IPS-15b (cell line): ENCODE results near the gene SNX9.
"Not testable (repeated sequence)": the region's sequence is repeated elsewhere in the genome, so short reads cannot be mapped to it uniquely, and the experiment has no call there.

ENCODE experiments used
- H3K27me3 ChIP-seq: one replicate; pipeline ENCODE4 v1.6.1; 2013; ENCODE audit warnings: low read length; ENCODE audit not compliant: control insufficient read depth, insufficient read depth
- H3K36me3 ChIP-seq: one replicate; pipeline ENCODE4 v1.6.1; 2013; ENCODE audit warnings: low read length; ENCODE audit not compliant: control insufficient read depth, insufficient read depth
- H3K4me1 ChIP-seq: one replicate; pipeline ENCODE4 v1.6.1; 2013; ENCODE audit warnings: mild to moderate bottlenecking, low read length; ENCODE audit not compliant: control insufficient read depth, insufficient read depth
- H3K4me3 ChIP-seq: one replicate; pipeline ENCODE4 v1.5.1; 2013; ENCODE audit warnings: low read depth, low read length
- H3K9ac ChIP-seq: one replicate; pipeline ENCODE4 v1.6.1; 2013; ENCODE audit warnings: low read depth, mild to moderate bottlenecking, low read length
- H3K9me3 ChIP-seq: one replicate; pipeline ENCODE4 v1.6.1; 2013; ENCODE audit warnings: mild to moderate bottlenecking, low read length; ENCODE audit not compliant: control insufficient read depth, insufficient read depth

SNX9 gene

DNA sequence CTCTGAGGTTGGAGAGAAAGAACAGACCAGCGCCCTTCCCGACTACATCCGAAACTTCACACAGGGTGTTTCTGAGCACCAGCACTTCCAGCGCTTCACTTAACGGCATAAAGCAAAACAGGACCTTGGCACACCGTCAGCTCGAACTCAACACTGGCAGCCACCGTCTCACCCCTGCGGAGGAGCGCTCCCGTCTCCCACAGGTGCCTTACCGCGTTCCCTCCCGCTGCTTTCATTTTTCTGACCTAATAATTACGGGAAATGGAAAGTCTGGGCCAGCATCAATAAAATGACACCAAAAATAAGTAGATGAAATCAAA, 120.9 kb downstream of the SNX9 start:
- H3K27me3 ChIP-seq = no peaks in the 10 kb centered on the region
- peaks cover 12% of the 10 kb centered on the region for H3K36me3 ChIP-seq
- no peaks in the 10 kb centered on the region for H3K9me3 ChIP-seq
- no peak overlapping the region for H3K4me3 ChIP-seq
- H3K9ac ChIP-seq = no peak overlapping the region
- H3K4me1 ChIP-seq = no peaks in the 10 kb centered on the region

DNA sequence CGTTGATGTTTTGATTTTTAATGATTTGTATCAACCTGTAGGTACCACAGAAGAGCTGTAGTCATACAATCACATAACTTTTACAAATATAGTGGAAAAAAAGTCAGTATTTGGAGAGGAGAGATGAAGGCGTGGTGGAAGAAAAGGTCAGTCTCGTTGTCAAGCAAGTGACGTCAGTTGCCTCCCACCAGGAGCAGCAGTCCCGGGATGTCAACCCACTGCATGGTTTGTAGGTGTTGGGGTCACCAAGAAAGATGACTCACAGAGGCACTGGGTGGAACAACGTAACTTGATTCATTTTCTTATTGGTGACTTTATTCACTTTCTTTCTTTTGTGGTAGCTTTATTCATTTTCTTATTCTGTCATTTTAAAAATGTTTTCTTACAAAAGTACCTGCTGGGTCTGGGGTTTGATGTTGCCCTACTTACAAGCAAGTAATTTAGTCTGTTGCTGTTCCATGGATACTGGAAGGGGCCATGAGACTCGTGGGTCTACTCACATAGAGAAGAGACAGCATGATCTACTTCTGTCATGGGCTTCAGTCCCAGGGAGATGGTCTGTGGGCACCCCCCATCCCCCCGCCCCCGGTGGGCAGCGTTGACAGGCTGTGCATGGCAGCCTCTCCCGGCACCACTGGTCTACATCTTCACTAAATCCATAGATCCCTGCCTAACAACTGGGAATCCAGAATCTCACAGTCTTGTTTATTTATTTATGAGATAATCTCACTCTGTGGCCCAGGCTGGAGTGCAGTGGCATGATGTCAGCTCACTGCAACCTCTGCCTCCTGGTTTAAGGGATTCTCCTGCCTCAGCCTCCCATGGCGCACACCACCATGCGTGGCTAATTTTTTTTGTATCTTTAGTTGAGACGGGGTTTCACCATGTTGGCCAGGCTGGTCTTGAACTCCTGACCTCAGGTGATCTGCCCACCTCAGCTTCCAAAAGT, 122.2 kb downstream of the SNX9 start:
- Histone ChIP-seq H3K9me3 (no peaks in the 10 kb centered on the region), H3K36me3 (peaks cover 12% of the 10 kb centered on the region), H3K4me1 (no peaks in the 10 kb centered on the region), H3K27me3 (no peaks in the 10 kb centered on the region), H3K9ac (no peak overlapping the region), H3K4me3 (no peak overlapping the region)

DNA sequence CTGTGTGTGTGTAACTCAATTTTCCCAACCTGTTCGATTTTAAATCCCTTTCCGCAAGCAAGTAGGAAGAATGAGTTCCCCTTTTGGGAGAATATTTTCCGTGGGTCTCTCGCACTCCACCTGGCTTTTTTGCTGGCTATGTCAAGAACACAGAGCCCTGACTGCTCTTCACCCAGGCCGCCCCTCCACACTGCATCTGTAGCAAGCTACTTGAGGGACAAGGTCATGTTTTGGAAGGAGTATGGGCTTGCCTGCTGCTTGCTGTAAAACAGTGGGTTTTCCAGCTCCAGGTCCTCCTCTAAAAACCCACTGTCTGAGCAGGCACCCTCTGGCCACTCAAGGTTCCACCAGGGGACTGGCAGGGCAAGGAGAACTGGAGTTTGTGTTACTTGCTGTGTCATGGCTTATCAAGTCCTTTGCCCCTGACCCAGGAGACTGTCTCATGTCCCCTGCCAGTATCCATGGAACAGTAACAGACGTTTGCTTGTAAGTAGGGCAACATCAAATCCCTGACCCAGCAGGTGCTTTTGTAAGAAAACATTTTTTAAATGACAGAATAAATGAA, 123.1 kb downstream of the SNX9 start:
- Histone ChIP-seq H3K9me3 (no peaks in the 10 kb centered on the region), H3K27me3 (no peaks in the 10 kb centered on the region), H3K9ac (no peak overlapping the region), H3K4me3 (no peak overlapping the region), H3K36me3 (peaks cover 11% of the 10 kb centered on the region), H3K4me1 (no peaks in the 10 kb centered on the region)

DNA sequence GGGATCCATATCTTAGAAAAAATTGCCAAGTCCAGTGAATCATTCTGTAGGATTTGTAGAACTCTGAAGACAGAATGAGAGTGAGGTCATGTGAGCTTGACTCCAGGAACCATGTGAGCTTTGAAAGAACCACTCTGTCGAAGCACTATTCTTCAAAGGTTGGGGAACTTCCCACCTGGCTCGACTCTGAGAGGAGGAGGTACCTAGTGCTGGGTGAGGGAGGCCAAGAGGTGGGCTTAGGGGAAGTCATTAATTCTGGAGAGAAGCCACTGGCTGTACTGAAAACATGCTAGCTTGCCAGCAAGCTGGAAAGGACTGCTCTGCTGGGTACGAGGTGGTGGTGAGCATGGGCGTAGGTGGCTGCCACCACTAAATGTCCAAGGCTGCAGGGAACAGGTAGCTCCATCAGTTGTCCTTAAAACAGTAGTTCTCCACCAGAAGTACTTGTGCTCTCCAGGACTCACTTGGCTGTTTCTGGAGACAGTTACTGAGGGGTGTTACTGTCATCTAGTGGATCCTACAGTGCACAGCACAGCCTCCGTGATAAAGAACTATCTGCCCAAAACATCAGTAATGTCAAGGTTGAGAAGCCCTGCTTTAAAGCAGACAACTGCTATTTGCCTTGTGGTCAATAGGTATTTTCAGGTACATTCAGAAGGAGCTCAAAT, 124.0 kb downstream of the SNX9 start:
- H3K4me3 ChIP-seq = no peak overlapping the region
- no peaks in the 10 kb centered on the region for H3K4me1 ChIP-seq
- H3K9me3 ChIP-seq = no peaks in the 10 kb centered on the region
- peaks cover 6% of the 10 kb centered on the region for H3K36me3 ChIP-seq
- no peaks in the 10 kb centered on the region for H3K27me3 ChIP-seq
- H3K9ac ChIP-seq = no peak overlapping the region

DNA sequence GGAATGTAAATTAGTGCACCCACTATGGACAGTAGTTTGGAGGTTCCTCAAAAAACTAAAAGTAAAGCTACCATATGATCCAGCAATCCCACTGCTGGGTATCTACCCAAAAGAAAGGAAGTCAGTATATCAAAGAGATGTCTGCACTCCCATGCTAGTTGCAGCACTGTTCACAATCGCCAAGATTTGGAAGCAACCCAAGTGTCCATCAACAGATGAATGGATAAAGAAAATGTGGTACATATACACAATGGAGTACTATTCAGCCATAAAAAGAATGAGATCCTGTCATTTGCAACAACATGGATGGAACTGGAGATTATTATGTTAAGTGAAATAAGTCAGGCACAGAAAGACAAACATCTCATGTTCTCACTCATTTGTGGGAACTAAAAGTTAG, 127.9 kb downstream of the SNX9 start:
- not testable (repeated sequence) for H3K9ac ChIP-seq, H3K27me3 ChIP-seq, H3K9me3 ChIP-seq, H3K4me1 ChIP-seq, H3K4me3 ChIP-seq, H3K36me3 ChIP-seq

DNA sequence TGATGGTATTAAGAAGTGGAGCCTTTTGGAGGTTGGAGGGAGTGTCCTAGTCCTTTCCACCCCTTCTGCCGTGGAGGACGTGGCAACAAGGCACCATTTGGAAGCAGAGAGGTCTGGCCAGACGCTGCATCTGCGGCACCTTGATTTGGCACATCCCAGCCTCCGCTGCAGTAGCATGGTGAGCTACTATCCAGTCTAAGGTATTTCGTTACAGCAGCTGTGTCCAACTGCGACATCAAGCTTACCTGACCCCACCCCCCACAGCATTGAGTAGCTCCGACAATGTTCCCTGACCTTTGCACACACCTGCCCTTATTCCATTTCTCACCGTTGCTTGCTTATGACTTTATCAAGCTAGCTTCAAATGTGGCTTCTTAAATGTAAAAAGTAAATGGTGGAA, 128.8 kb downstream of the SNX9 start:
- no peaks in the 10 kb centered on the region for H3K9me3 ChIP-seq
- no peak overlapping the region for H3K4me3 ChIP-seq
- no peaks in the 10 kb centered on the region for H3K27me3 ChIP-seq
- H3K9ac ChIP-seq = no peak overlapping the region
- no peaks in the 10 kb centered on the region for H3K36me3 ChIP-seq
- no peaks in the 10 kb centered on the region for H3K4me1 ChIP-seq

DNA sequence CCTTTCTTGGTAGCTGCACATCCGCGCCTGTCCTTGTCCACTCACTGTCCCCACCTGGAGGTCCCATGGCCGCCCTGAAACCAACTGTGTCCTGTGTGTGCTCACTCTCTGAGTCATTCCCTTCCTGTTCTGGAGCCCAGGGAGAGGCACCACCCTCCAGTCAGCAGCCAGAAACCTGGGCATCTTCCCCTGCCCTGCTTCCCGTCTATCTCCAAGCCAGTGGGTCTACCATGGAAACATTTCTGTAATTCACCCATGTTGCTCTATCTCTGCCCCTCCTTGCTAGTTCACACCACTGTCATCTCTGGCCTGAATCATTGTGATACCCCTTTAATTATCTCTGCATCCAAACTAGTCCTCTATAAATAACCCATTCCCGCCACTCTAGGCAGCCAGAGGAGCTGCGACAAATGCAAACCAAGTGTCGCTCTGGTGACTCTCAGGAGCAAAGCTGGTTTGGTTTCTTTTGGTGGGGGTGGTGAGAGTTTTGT, 129.9 kb downstream of the SNX9 start:
- H3K4me1 ChIP-seq = no peaks in the 10 kb centered on the region
- H3K36me3 ChIP-seq = no peaks in the 10 kb centered on the region
- no peak overlapping the region for H3K9ac ChIP-seq
- H3K4me3 ChIP-seq = no peak overlapping the region
- H3K27me3 ChIP-seq = no peaks in the 10 kb centered on the region
- H3K9me3 ChIP-seq = no peaks in the 10 kb centered on the region

DNA sequence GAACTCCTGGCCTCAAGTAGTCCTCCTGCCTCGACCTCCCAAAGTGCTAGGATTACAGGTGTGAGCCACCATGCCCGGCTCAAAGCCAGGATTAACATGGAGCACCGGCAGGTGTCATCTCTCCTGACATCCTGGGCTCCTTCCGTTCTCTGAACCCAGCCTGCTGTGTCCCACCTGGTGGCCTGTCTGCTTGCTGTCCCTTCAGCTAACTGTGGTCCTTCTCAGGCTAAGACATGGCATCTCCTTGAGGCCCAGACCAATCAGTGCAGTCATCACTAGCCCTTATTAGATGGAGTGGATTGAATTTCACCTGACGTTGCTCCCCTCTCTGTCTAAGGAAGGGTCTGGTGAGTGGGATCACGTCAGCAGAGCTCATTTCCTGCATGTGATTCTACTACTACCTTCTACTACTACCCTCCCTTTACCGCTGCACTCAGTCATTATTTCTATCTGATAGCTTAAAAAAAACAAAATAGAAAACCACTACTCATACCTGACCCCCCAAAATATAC, 130.6 kb downstream of the SNX9 start:
- no peaks in the 10 kb centered on the region for H3K4me1 ChIP-seq
- no peak overlapping the region for H3K9ac ChIP-seq

DNA sequence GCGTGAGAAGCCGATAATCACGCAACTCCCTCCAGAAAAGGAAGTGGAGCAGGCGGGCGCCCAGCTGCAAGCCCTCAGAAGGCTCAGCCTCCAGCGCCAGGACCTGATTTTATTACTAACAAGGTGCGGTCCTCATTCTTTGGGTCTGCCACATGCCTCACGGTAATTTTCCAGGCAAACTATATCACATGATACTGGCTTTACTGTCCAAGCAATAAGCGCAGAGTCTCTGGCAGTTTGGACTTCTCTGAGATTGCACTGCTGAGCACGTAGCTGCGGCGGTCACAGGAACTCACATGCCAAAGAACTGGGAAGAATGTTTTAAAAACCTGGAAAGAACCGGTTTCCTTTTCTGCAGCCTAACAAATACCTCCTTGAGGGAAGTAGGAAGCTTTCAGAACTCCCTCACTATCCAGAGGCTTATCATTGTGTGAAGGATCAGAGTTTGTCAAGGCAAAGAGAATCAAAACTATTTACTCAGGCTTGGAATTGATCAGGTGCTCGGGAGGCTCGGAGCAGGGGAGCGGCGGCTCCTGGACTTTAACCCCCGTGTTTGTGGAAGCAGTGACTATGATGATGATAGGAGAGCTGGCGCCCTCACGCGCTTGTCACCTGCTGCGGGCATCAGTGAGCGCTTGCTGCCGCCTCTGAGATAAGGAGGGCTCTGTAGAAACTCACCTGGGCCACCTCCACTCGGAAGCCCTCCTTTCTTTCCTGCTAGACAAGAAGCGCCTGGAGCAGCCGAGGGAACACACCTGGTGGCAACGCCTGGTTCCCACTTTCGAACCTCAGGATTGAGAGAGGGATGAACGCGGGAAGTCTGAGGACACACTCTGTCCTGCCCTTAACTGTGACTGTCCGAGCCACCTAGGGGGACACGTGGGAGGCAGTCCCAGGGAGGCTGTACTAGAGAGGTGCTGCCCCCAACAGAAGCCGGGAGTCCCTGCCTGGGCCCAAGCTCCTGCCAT, 131.4 kb downstream of the SNX9 start:
- H3K9ac ChIP-seq = no peak overlapping the region
- no peaks in the 10 kb centered on the region for H3K36me3 ChIP-seq
- no peaks in the 10 kb centered on the region for H3K27me3 ChIP-seq
- H3K4me3 ChIP-seq = no peak overlapping the region
- H3K4me1 ChIP-seq = no peaks in the 10 kb centered on the region
- H3K9me3 ChIP-seq = no peaks in the 10 kb centered on the region

More for the DNA sequence above, 130.6 kb downstream of the SNX9 start:
- no peaks in the 10 kb centered on the region for H3K36me3 ChIP-seq
- H3K9me3 ChIP-seq = no peaks in the 10 kb centered on the region
- H3K4me3 ChIP-seq = no peak overlapping the region
- no peaks in the 10 kb centered on the region for H3K27me3 ChIP-seq

DNA sequence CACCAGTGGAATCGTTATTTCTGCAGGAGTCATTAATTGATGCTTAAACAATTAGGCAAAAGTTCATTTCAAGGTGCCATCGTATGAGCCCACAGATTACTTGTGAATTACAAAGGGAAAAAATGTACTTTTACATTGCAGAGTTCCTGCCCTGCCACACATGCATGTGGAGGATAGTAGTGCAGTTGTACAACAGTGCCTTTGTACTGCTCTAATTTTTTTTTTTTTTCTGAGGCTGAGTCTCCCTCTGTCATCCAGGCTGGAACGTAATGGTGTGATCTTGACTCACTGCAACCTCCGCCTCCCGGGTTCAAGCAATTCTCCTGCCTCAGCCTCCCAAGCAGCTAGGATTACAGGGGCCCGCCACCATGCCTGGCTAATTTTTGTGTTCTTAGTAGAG, 132.6 kb downstream of the SNX9 start:
- Histone ChIP-seq H3K27me3 (no peaks in the 10 kb centered on the region), H3K36me3 (no peaks in the 10 kb centered on the region), H3K4me1 (no peaks in the 10 kb centered on the region)

DNA sequence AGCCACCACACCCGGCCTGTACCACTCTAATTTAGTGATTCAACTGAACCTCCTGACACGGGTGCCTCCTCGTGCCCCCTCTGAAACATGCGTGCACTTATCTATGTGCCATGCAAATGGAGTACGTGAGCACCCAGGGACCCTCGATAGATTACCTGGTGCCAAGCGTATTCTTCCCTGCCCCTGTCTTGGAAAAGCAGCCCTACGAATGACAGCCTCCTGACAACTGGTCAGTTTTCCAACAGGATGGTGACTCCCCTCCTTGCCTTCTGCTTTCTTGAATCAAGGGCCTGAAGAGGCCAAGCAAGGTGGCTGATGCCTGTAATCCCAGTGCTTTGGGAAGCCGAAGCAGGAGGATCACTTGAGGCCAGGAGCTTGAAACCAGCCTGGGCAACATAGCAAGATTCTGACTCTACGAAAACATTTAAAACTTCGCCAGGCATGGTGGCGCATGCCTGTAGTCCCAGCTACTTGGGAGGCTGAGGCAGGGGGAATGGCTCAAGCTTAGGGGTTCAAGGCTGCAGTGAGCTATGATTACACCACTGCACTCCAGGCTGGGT, 133.2 kb downstream of the SNX9 start:
- Histone ChIP-seq H3K36me3 (no peaks in the 10 kb centered on the region), H3K4me3 (no peak overlapping the region), H3K9ac (no peak overlapping the region), H3K9me3 (no peaks in the 10 kb centered on the region), H3K4me1 (peaks cover 2% of the 10 kb centered on the region), H3K27me3 (no peaks in the 10 kb centered on the region)

More for the DNA sequence above, 132.6 kb downstream of the SNX9 start:
- Histone ChIP-seq H3K9me3 (no peaks in the 10 kb centered on the region), H3K4me3 (no peak overlapping the region), H3K9ac (no peak overlapping the region)
